HFFc6 (cell line): Measurements from ENCODE around the gene KRT86. TPM values are rescaled to one million over a fixed set of nuclear protein-coding genes. Genes with fewer than 3 reads are reported as not detected.

Experiments used
- DNase-seq: peaks from one replicate; pipeline ENCODE4 v3.0.0-alpha.2; 2018
- H3K27ac Mint-ChIP-seq: 2 replicates; pipeline ENCODE4 v1.8.0; 2020; ENCODE audit warnings: mild to moderate bottlenecking, mixed read lengths
- H3K27me3 Mint-ChIP-seq: 2 replicates; pipeline ENCODE4 v1.8.0; 2021; ENCODE audit warnings: mild to moderate bottlenecking, moderate library complexity, mixed read lengths; ENCODE audit not compliant: insufficient read depth
- H3K36me3 Mint-ChIP-seq: 2 replicates; pipeline ENCODE4 v1.8.0; 2021; ENCODE audit warnings: low read depth, mixed read lengths
- H3K4me1 Mint-ChIP-seq: 2 replicates; pipeline ENCODE4 v1.8.0; 2020; ENCODE audit warnings: low read depth, mixed read lengths
- H3K4me3 Mint-ChIP-seq: 2 replicates; pipeline ENCODE4 v1.8.0; 2020; ENCODE audit warnings: mild to moderate bottlenecking, moderate library complexity, mixed read lengths
- H3K9me3 Mint-ChIP-seq: 2 replicates; pipeline ENCODE4 v1.8.0; 2020; ENCODE audit warnings: mild to moderate bottlenecking, mixed read lengths
- CTCF ChIP-seq: fragments of 200-600 bp; sonication (generic); IDR thresholded peaks from 2 replicates; pipeline ENCODE4 v1.5.0; 2021; ENCODE audit warnings: antibody characterized with exemption, mild to moderate bottlenecking
- total RNA-seq, 6 experiments: library from RNA; stranded (reverse); fragmentation: NEBNext Ultra II Directional; extraction: Animal tissue kit (Norgen Biotek cat#: 25700); gene quantifications; 2 replicates in 1 of 6; 3 replicates in 5 of 6; pipeline ENCODE4 v1.2.3, GENCODE V29; 2021

Gene KRT86
- total RNA-seq, 6 experiments from 2014 or later: 0.15 to 0.26 (median 0.19) TPM; not detected in 1

GRCh38 chr12:52245259-52245961 lies 29.0 kb upstream of the KRT86 start:
- no peak for TF ChIP-seq CTCF
- no peak for DNase-seq
- Mint-ChIP-seq H3K4me3 (no peak overlapping the region), H3K4me1 (peaks cover 70% of the 10 kb centered on the region), H3K27me3 (peaks cover 6% of the 10 kb centered on the region), H3K9me3 (no peaks in the 10 kb centered on the region), H3K27ac (no peak overlapping the region), H3K36me3 (no peaks in the 10 kb centered on the region; the same call in 1 of the 2 replicates)

- H3K27ac Mint-ChIP-seq: peak overlapping the region; percentile 32
- peaks cover 6% of the 10 kb centered on the region for H3K27me3 Mint-ChIP-seq
- TF ChIP-seq CTCF: no peak
- H3K36me3 Mint-ChIP-seq: no peaks in the 10 kb centered on the region; the same call in 1 of the 2 replicates
- DNase-seq: no peak
- H3K4me3 Mint-ChIP-seq: no peak overlapping the region; the same call in 1 of the 2 replicates
- no peaks in the 10 kb centered on the region for H3K9me3 Mint-ChIP-seq
- peaks cover 70% of the 10 kb centered on the region for H3K4me1 Mint-ChIP-seq
These were observed 28.4 kb upstream of the KRT86 start for GRCh38 chr12:52245962-52246569.

- H3K27ac Mint-ChIP-seq: peak overlapping the region; percentile 52; the same call in 1 of the 2 replicates
- TF ChIP-seq CTCF: no peak
- no peaks in the 10 kb centered on the region; the same call in 1 of the 2 replicates for H3K36me3 Mint-ChIP-seq
- no peaks in the 10 kb centered on the region for H3K9me3 Mint-ChIP-seq
- H3K4me1 Mint-ChIP-seq: peaks cover 70% of the 10 kb centered on the region
- no peak for DNase-seq
- H3K27me3 Mint-ChIP-seq: peaks cover 6% of the 10 kb centered on the region
- no peak overlapping the region; the same call in 1 of the 2 replicates for H3K4me3 Mint-ChIP-seq
These were observed 27.5 kb upstream of the KRT86 start for GRCh38 chr12:52246720-52247621.

GRCh38 chr12:52247622-52248540 lies 26.6 kb upstream of the KRT86 start:
- DNase-seq: no peak
- Mint-ChIP-seq H3K27ac (peak overlapping the region; percentile 52; the same call in 1 of the 2 replicates), H3K4me3 (no peak overlapping the region; the same call in 1 of the 2 replicates), H3K4me1 (peaks cover 63% of the 10 kb centered on the region), H3K9me3 (no peaks in the 10 kb centered on the region), H3K36me3 (no peaks in the 10 kb centered on the region; the same call in 1 of the 2 replicates), H3K27me3 (peaks cover 6% of the 10 kb centered on the region)
- no peak for TF ChIP-seq CTCF
